T follicular helper cell (primary cell): Measurements from ENCODE around the gene GIMAP5.

Experiments used
- DNase-seq: peaks from one replicate; pipeline ENCODE4 v3.0.0-alpha.2; 2020; ENCODE audit warnings: low read depth

The GIMAP5 gene

GRCh38 chr7:150735596-150736358 lies 1.4 kb upstream of the GIMAP5 start:
- no peak for DNase-seq

GRCh38 chr7:150736864-150737263 lies 354 bp upstream of the GIMAP5 start:
- DNase-seq: no peak

- no peak for DNase-seq
Observed at GRCh38 chr7:150738092-150738491, 874 bp downstream of the GIMAP5 start.

- no peak for DNase-seq
Observed at GRCh38 chr7:150738591-150739001, 1.4 kb downstream of the GIMAP5 start.

GRCh38 chr7:150739033-150739432 lies 1.8 kb downstream of the GIMAP5 start:
- DNase-seq: no peak

- no peak for DNase-seq
Observed at GRCh38 chr7:150740053-150740452, 2.8 kb downstream of the GIMAP5 start.

GRCh38 chr7:150742286-150742968 lies 5.2 kb downstream of the GIMAP5 start:
- DNase-seq: no peak

GRCh38 chr7:150744041-150744656 lies 6.9 kb downstream of the GIMAP5 start:
- DNase-seq: no peak

GRCh38 chr7:150745086-150745485 lies 7.9 kb downstream of the GIMAP5 start:
- no peak for DNase-seq

GRCh38 chr7:150745876-150746275 lies 8.7 kb downstream of the GIMAP5 start:
- no peak for DNase-seq

GRCh38 chr7:150746921-150747320 lies 9.7 kb downstream of the GIMAP5 start:
- DNase-seq: no peak

GRCh38 chr7:150748376-150748775 lies 11.2 kb downstream of the GIMAP5 start:
- DNase-seq: no peak

GRCh38 chr7:150751702-150752101 lies 14.5 kb downstream of the GIMAP5 start:
- DNase-seq: no peak

- no peak for DNase-seq
Observed at GRCh38 chr7:150753239-150753638, 16.0 kb downstream of the GIMAP5 start.

GRCh38 chr7:150753826-150754603 lies 16.8 kb downstream of the GIMAP5 start:
- no peak for DNase-seq

GRCh38 chr7:150754951-150755350 lies 17.7 kb downstream of the GIMAP5 start:
- no peak for DNase-seq

- peak; percentile 64 for DNase-seq
Observed at GRCh38 chr7:150755473-150756099, 18.4 kb downstream of the GIMAP5 start.

GRCh38 chr7:150756166-150756565 lies 18.9 kb downstream of the GIMAP5 start:
- no peak for DNase-seq

- no peak for DNase-seq
Observed at GRCh38 chr7:150756858-150757257, 19.6 kb downstream of the GIMAP5 start.

- DNase-seq: no peak
Observed at GRCh38 chr7:150759479-150759878, 22.3 kb downstream of the GIMAP5 start.

- no peak for DNase-seq
Observed at GRCh38 chr7:150766334-150766709, 29.1 kb downstream of the GIMAP5 start.

- no peak for DNase-seq
Observed at GRCh38 chr7:150769768-150770167, 32.5 kb downstream of the GIMAP5 start.
